Glomerular visceral epithelial cell (primary cell): ENCODE results near the gene SCN11A.
A peak's percentile ranks its signal among the peaks of the same experiment; 100 is the strongest.
"Not testable (repeated sequence)": the region's sequence is repeated elsewhere in the genome, so short reads cannot be mapped to it uniquely, and the experiment has no call there.

ENCODE experiments used
- DNase-seq: peaks from one replicate; pipeline ENCODE4 v3.0.0-alpha.2; 2016; ENCODE audit errors: extremely low spot score

The SCN11A gene

GRCh38 chr3:39065197-39065596, 13.5 kb upstream of the SCN11A start:
- peak; percentile 38 for DNase-seq

GRCh38 chr3:39064646-39065045, 12.9 kb upstream of the SCN11A start:
- DNase-seq: peak; percentile 52

- no peak for DNase-seq
These were observed 11.4 kb upstream of the SCN11A start for GRCh38 chr3:39063143-39063542.

GRCh38 chr3:39062180-39062579, 10.4 kb upstream of the SCN11A start:
- DNase-seq: no peak

GRCh38 chr3:39061228-39061627, 9.5 kb upstream of the SCN11A start:
- not testable (repeated sequence) for DNase-seq

- DNase-seq: no peak
These were observed 4.4 kb upstream of the SCN11A start for GRCh38 chr3:39056151-39056550.

- no peak for DNase-seq
These were observed 2.0 kb upstream of the SCN11A start for GRCh38 chr3:39053696-39054095.

- no peak for DNase-seq
These were observed 839 bp upstream of the SCN11A start for GRCh38 chr3:39052583-39052982.

GRCh38 chr3:39050029-39050428, 1.7 kb downstream of the SCN11A start:
- no peak for DNase-seq

- DNase-seq: peak; percentile 52
These were observed 13.6 kb downstream of the SCN11A start for GRCh38 chr3:39038165-39038564.

- DNase-seq: no peak
These were observed 22.2 kb downstream of the SCN11A start for GRCh38 chr3:39029556-39029955.

GRCh38 chr3:39028546-39028945, 23.2 kb downstream of the SCN11A start:
- no peak for DNase-seq

- no peak for DNase-seq
These were observed 26.3 kb downstream of the SCN11A start for GRCh38 chr3:39025222-39025970.

- no peak for DNase-seq
These were observed 27.2 kb downstream of the SCN11A start for GRCh38 chr3:39024497-39024896.

- DNase-seq: no peak
These were observed 29.5 kb downstream of the SCN11A start for GRCh38 chr3:39022286-39022630.

- no peak for DNase-seq
These were observed 30.1 kb downstream of the SCN11A start for GRCh38 chr3:39021465-39022285.

GRCh38 chr3:39021029-39021428, 30.7 kb downstream of the SCN11A start:
- DNase-seq: no peak

- DNase-seq: no peak
These were observed 32.4 kb downstream of the SCN11A start for GRCh38 chr3:39019299-39019698.

GRCh38 chr3:39015418-39015817, 36.3 kb downstream of the SCN11A start:
- no peak for DNase-seq

GRCh38 chr3:39013921-39014509, 37.7 kb downstream of the SCN11A start:
- DNase-seq: no peak

- DNase-seq: no peak
These were observed 38.5 kb downstream of the SCN11A start for GRCh38 chr3:39013289-39013688.

- no peak for DNase-seq
These were observed 40.5 kb downstream of the SCN11A start for GRCh38 chr3:39011191-39011736.

- no peak for DNase-seq
These were observed 46.4 kb downstream of the SCN11A start for GRCh38 chr3:39005295-39005694.
